A549 (cell line): Measurements from ENCODE around the gene PFDN1. TPM values are rescaled to one million over a fixed set of nuclear protein-coding genes. Genes with fewer than 3 reads are reported as not detected.

Source experiments
- ATAC-seq, 2 experiments: fragments of 200-7000 bp in 1 of 2; fragments of >200 bp in 1 of 2; cut with Nextera tagmentation in 1 of 2; cut with Tn5 transposase in 1 of 2; 3 replicates each; pipeline versions ENCODE4 v1.8.0 to v1.9.1; 2018 to 2020; ENCODE audit warnings: mild to moderate bottlenecking in 1 of 2, moderate library complexity in 1 of 2
- CTCF ChIA-PET: fragments of 300-600 bp; sonication (Branson Sonifier 250); formaldehyde crosslinking; extraction: SDS; loops from one replicate; lab custom pipeline; 2021; ENCODE audit warnings: antibody characterized with exemption, inconsistent platforms; lab: Yijun Ruan, JAX
- POLR2A ChIA-PET: fragments of 350-600 bp; formaldehyde crosslinking; extraction: SDS; loops from one replicate; lab custom pipeline; 2021; ENCODE audit warnings: antibody characterized with exemption, inconsistent platforms; lab: Yijun Ruan, JAX
- DNase-seq, 2 experiments: peaks; one replicate each; pipeline versions ENCODE4 v3.0.0 to v3.0.0-alpha.2; 2011 to 2016; ENCODE audit warnings: low read depth in 1 of 2, low spot score in 1 of 2
- FAIRE-seq: peaks from 2 replicates; lab custom pipeline; 2011; peaks lifted over from hg19 to GRCh38; lab: Jason Lieb, UNC
- H3K27ac ChIP-seq, 2 experiments: fragments of >200 bp; sonication (Bioruptor Twin); formaldehyde crosslinking; 3 replicates each; pipeline ENCODE4 v1.5.1; 2016 to 2017
- H3K4me1 ChIP-seq: fragments of >200 bp; sonication (Bioruptor Twin); formaldehyde crosslinking; 3 replicates; pipeline ENCODE4 v1.6.1; 2016
- H3K4me2 ChIP-seq: fragments of >200 bp; sonication (Bioruptor Twin); formaldehyde crosslinking; 3 replicates; pipeline ENCODE4 v1.6.1; 2016
- H3K4me3 ChIP-seq: fragments of >200 bp; sonication (Bioruptor Twin); formaldehyde crosslinking; 3 replicates; pipeline ENCODE4 v1.5.1; 2016
- H3K9me3 ChIP-seq: fragments of >200 bp; sonication (Bioruptor Twin); formaldehyde crosslinking; 3 replicates; pipeline ENCODE4 v1.6.1; 2016
- ATOH8 ChIP-seq: fragments of 250-450 bp; sonication (Bioruptor Pico); IDR thresholded peaks from 2 replicates; pipeline ENCODE4 v1.5.0; 2020; ENCODE audit warnings: low read depth, mild to moderate bottlenecking, moderate library complexity
- CBX2 ChIP-seq: fragments of 200-600 bp; sonication (generic); IDR thresholded peaks from 2 replicates; pipeline ENCODE4 v1.6.1; 2016; ENCODE audit warnings: low read depth, mild to moderate bottlenecking, borderline replicate concordance
- CBX8 ChIP-seq: fragments of 200-600 bp; sonication (generic); IDR thresholded peaks from 2 replicates; pipeline ENCODE4 v1.6.1; 2016
- CHD2 ChIP-seq: fragments of 150-350 bp; IDR thresholded peaks from 2 replicates; pipeline ENCODE4 v1.6.1; 2014; ENCODE audit warnings: low read length; ENCODE audit not compliant: partially characterized antibody
- CHD4 ChIP-seq: fragments of 200-600 bp; sonication (generic); IDR thresholded peaks from 2 replicates; pipeline ENCODE4 v1.6.1; 2016; ENCODE audit warnings: antibody characterized with exemption, mild to moderate bottlenecking, borderline replicate concordance
- CTCF ChIP-seq: fragments of >200 bp; sonication (Bioruptor Twin); formaldehyde crosslinking; IDR thresholded peaks from 3 replicates; pipeline ENCODE4 v1.5.1; 2016
- E2F6 ChIP-seq: IDR thresholded peaks from 2 replicates; pipeline ENCODE4 v1.6.1; 2012; ENCODE audit warnings: low read depth, borderline replicate concordance
- ELK1 ChIP-seq: fragments of 150-350 bp; IDR thresholded peaks from 2 replicates; pipeline ENCODE4 v1.6.1; 2014; ENCODE audit warnings: low read depth, mild to moderate bottlenecking, low read length
- ESRRA ChIP-seq: fragments of 150-350 bp; IDR thresholded peaks from 2 replicates; pipeline ENCODE4 v1.6.1; 2014; ENCODE audit warnings: mild to moderate bottlenecking, low read length, borderline replicate concordance
- FOXS1 ChIP-seq: fragments of 250-450 bp; sonication (Bioruptor Pico); IDR thresholded peaks from 2 replicates; pipeline ENCODE4 v1.5.0; 2020; ENCODE audit warnings: mild to moderate bottlenecking, moderate library complexity
- HDAC2 ChIP-seq: fragments of 200-600 bp; sonication (generic); IDR thresholded peaks from 2 replicates; pipeline ENCODE4 v1.6.1; 2016
- HEYL ChIP-seq: fragments of 250-450 bp; sonication (Bioruptor Pico); IDR thresholded peaks from 2 replicates; pipeline ENCODE4 v1.8.0; 2021; ENCODE audit warnings: mild to moderate bottlenecking, moderate library complexity
- HOXA7 ChIP-seq: fragments of 250-450 bp; sonication (Bioruptor Pico); IDR thresholded peaks from 2 replicates; pipeline ENCODE4 v1.5.0; 2020; ENCODE audit warnings: mild to moderate bottlenecking, moderate library complexity
- HOXB13 ChIP-seq: fragments of 250-450 bp; sonication (Bioruptor Pico); IDR thresholded peaks from 2 replicates; pipeline ENCODE4 v1.5.0; 2020; ENCODE audit warnings: low read depth, mild to moderate bottlenecking, moderate library complexity
- HOXB5 ChIP-seq: fragments of 250-450 bp; sonication (Bioruptor Pico); IDR thresholded peaks from 2 replicates; pipeline ENCODE4 v1.5.0; 2020; ENCODE audit warnings: mild to moderate bottlenecking, moderate library complexity
- JUN ChIP-seq, 2 experiments: fragments of >200 bp; sonication (Bioruptor Twin); formaldehyde crosslinking; IDR thresholded peaks; 2 replicates in 1 of 2; 3 replicates in 1 of 2; pipeline ENCODE4 v1.6.1; 2016 to 2017
- MAFK ChIP-seq: fragments of 450-650 bp; IDR thresholded peaks from 2 replicates; pipeline ENCODE4 v1.6.1; 2014; ENCODE audit not compliant: partially characterized antibody
- MYC ChIP-seq: IDR thresholded peaks from 2 replicates; pipeline ENCODE4 v1.6.1; 2012; ENCODE audit warnings: mild to moderate bottlenecking, inconsistent platforms, low read length, improper control_type of control experiment, borderline replicate concordance
- NPAS2 ChIP-seq: fragments of 250-450 bp; sonication (Bioruptor Pico); IDR thresholded peaks from 2 replicates; pipeline ENCODE4 v1.8.0; 2022; ENCODE audit warnings: mild to moderate bottlenecking, moderate library complexity, borderline replicate concordance
- PBX3 ChIP-seq: IDR thresholded peaks from 2 replicates; pipeline ENCODE4 v1.6.1; 2012
- PHF8 ChIP-seq: fragments of 200-600 bp; sonication (generic); IDR thresholded peaks from 2 replicates; pipeline ENCODE4 v1.6.1; 2016; ENCODE audit warnings: low read depth, mild to moderate bottlenecking, antibody characterized with exemption, moderate library complexity, borderline replicate concordance
- POLR2A ChIP-seq: IDR thresholded peaks from 2 replicates; pipeline ENCODE4 v1.6.1; 2012; ENCODE audit warnings: mild to moderate bottlenecking, low read length
- RAD21 ChIP-seq, 2 experiments: fragments of >200 bp in 1 of 2; sonication (Bioruptor Twin) in 1 of 2; formaldehyde crosslinking in 1 of 2; IDR thresholded peaks in 1 of 2; conservative IDR thresholded peaks in 1 of 2; 2 replicates in 1 of 2; 3 replicates in 1 of 2; pipeline ENCODE4 v1.6.1; 2012 to 2018; ENCODE audit warnings: inconsistent platforms in 1 of 2
- RARB ChIP-seq: fragments of 250-450 bp; sonication (Bioruptor Pico); IDR thresholded peaks from 2 replicates; pipeline ENCODE4 v1.8.0; 2021; ENCODE audit warnings: mild to moderate bottlenecking, moderate library complexity
- RFX5 ChIP-seq: fragments of 450-650 bp; IDR thresholded peaks from 2 replicates; pipeline ENCODE4 v1.7.1; 2014; ENCODE audit warnings: antibody characterized with exemption, mild to moderate bottlenecking, moderate library complexity
- RNF2 ChIP-seq: fragments of 200-600 bp; sonication (generic); IDR thresholded peaks from 2 replicates; pipeline ENCODE4 v1.6.1; 2016; ENCODE audit warnings: low read depth, mild to moderate bottlenecking, antibody characterized with exemption, moderate library complexity, borderline replicate concordance
- SMC3 ChIP-seq: fragments of >200 bp; sonication (Bioruptor Twin); formaldehyde crosslinking; IDR thresholded peaks from 3 replicates; pipeline ENCODE4 v1.6.1; 2018; ENCODE audit warnings: inconsistent platforms
- ZC3H11A ChIP-seq: fragments of 450-650 bp; IDR thresholded peaks from 2 replicates; pipeline ENCODE4 v1.6.1; 2014; ENCODE audit warnings: antibody characterized with exemption, mild to moderate bottlenecking
- ZNF302 ChIP-seq: fragments of 250-450 bp; sonication (Bioruptor Pico); IDR thresholded peaks from 2 replicates; pipeline ENCODE4 v1.9.0; 2021; ENCODE audit warnings: inconsistent platforms, mild to moderate bottlenecking, moderate library complexity
- WGBS: methylation state at CpG from one replicate; pipeline ENCODE4 v1.1.6; 2017; ENCODE audit errors: missing lambda C conversion rate; 5-methylcytosine and 5-hydroxymethylcytosine counted together
- polyA plus RNA-seq, 4 experiments: library from polyadenylated mRNA; depleted of rRNA in 3 of 4; stranded (reverse); fragments of >200 nt; fragmentation: RNase III in 1 of 4; extraction: RNeasy Plus Mini Kit Qiagen cat#74134 plus additional on column Dnase treatment in 1 of 4; gene quantifications; 2 replicates in 3 of 4; 3 replicates in 1 of 4; pipeline ENCODE4 v1.2.3, GENCODE V29; 2011 to 2017

PFDN1 gene
- polyA plus RNA-seq, 2 of the 4 experiments (the other 2 are of a cell fraction) = 90.4 to 201 TPM

GRCh38 chr5:140338336-140338735 is 35.4 kb upstream of the PFDN1 start:
- ChIA-PET CTCF (interaction anchor here (1.2 to 36.9 kb wide), 4 partner anchors 8 to 94 kb away, joined by 4 to 1613 read pairs (median 33); partner anchors contain the start of gene HBEGF), POLR2A (interaction anchor here (2.7 kb wide), 1 partner anchor 8 kb away, joined by 15 read pairs; the partner anchor contains the start of gene HBEGF)
- 0 out of 3 replicates have a peak overlapping the region, but pooled peaks have one; percentile 0 for H3K4me2 ChIP-seq
- FAIRE-seq (no peak), ATAC-seq (peak in 1 of 2 experiments; percentile 37; a peak in 2 of 6 replicates), DNase-seq (no peak)
- no peak overlapping the region for H3K4me3 ChIP-seq
- 52% methylated on average over 3 of the region's 3 CpGs for WGBS
- H3K4me1 ChIP-seq = peaks cover 6% of the 10 kb centered on the region; the same call in 2 of the 3 replicates
- no peaks in the 10 kb centered on the region for H3K9me3 ChIP-seq
- TF ChIP-seq JUN (IDR thresholded peaks at IDR 0.05) (no peak), HEYL (CRISPR knock-in tag) (no peak), ZNF302 (CRISPR knock-in tag) (no peak), HOXB5 (CRISPR knock-in tag) (no peak), ZC3H11A (no peak), RNF2 (no peak), ATOH8 (no peak), HOXB13 (no peak), RAD21 (conservative IDR thresholded peaks at IDR 0.05 in 1 of 2, IDR thresholded peaks at IDR 0.05 in 1 of 2) (no peak), CBX8 (no peak), E2F6 (no peak), CBX2 (no peak), CHD4 (no peak), POLR2A (no peak), PHF8 (no peak), FOXS1 (CRISPR knock-in tag) (no peak), MAFK (no peak), NPAS2 (CRISPR knock-in tag) (no peak), CHD2 (no peak)
- H3K27ac ChIP-seq = peak overlapping the region in 1 of 2 experiments; percentile 43; a peak in 1 of 6 replicates

GRCh38 chr5:140337880-140338279 is 35.0 kb upstream of the PFDN1 start:
- no peaks in the 10 kb centered on the region for H3K9me3 ChIP-seq
- H3K4me2 ChIP-seq = no peak overlapping the region
- ATAC-seq (no peak), DNase-seq (no peak), FAIRE-seq (no peak)
- ChIA-PET CTCF (interaction anchor here (0.9 to 36.9 kb wide), 8 partner anchors 8 to 94 kb away, joined by 3 to 1613 read pairs (median 4); partner anchors contain the start of gene HBEGF), POLR2A (interaction anchor here (2.7 kb wide), 1 partner anchor 8 kb away, joined by 15 read pairs; the partner anchor contains the start of gene HBEGF)
- 89% methylated on average over 1 of the region's 1 CpG for WGBS
- peaks cover 6% of the 10 kb centered on the region; the same call in 2 of the 3 replicates for H3K4me1 ChIP-seq
- no peak for TF ChIP-seq RAD21 (conservative IDR thresholded peaks at IDR 0.05 in 1 of 2, IDR thresholded peaks at IDR 0.05 in 1 of 2)
- no peak for TF ChIP-seq ESRRA
- TF ChIP-seq ZNF302 (CRISPR knock-in tag) = no peak
- TF ChIP-seq RFX5 = no peak
- TF ChIP-seq RARB (CRISPR knock-in tag) = no peak
- H3K4me3 ChIP-seq = no peak overlapping the region
- peak overlapping the region in 1 of 2 experiments; percentile 43; a peak in 1 of 6 replicates for H3K27ac ChIP-seq

GRCh38 chr5:140336388-140336787 is 33.5 kb upstream of the PFDN1 start:
- H3K4me2 ChIP-seq = no peak overlapping the region
- no peaks in the 10 kb centered on the region for H3K9me3 ChIP-seq
- WGBS = 76% methylated on average over 5 of the region's 5 CpGs
- no peak for DNase-seq
- no peak for ATAC-seq
- H3K4me3 ChIP-seq = no peak overlapping the region
- POLR2A ChIA-PET = interaction anchor here (2.7 kb wide), 1 partner anchor 10 kb away, joined by 15 read pairs; the partner anchor contains the start of gene HBEGF
- peaks cover 6% of the 10 kb centered on the region; the same call in 2 of the 3 replicates for H3K4me1 ChIP-seq
- FAIRE-seq = no peak
- H3K27ac ChIP-seq = no peak overlapping the region
- CTCF ChIA-PET = interaction anchor here (0.5 to 36.9 kb wide), 6 partner anchors 9 to 742 kb away, joined by 3 to 1613 read pairs (median 18); partner anchors contain the start of gene HBEGF
- no peak for TF ChIP-seq PBX3
- no peak for TF ChIP-seq MYC
- TF ChIP-seq RARB (CRISPR knock-in tag) = no peak
- TF ChIP-seq SMC3 = no peak
- no peak for TF ChIP-seq ELK1
- no peak for TF ChIP-seq CTCF
- no peak for TF ChIP-seq HOXA7 (CRISPR knock-in tag)
- TF ChIP-seq HDAC2 = no peak
